Spleen (tissue), 7 donors: Measurements from ENCODE around the gene FAM9C.

Source experiments
- POLR2A ChIP-seq, 3 donors: fragments of 450-650 bp; IDR thresholded peaks; one replicate each; pipeline ENCODE4 v1.5.1; 2017; ENCODE audit warnings: antibody characterized with exemption in 3 of 3, mild to moderate bottlenecking in 1 of 3
- POLR2AphosphoS5 ChIP-seq, 3 donors: sonication (generic); formaldehyde crosslinking; IDR thresholded peaks; one replicate each; pipeline ENCODE4 v1.5.1; 2017; ENCODE audit warnings: antibody characterized with exemption in 3 of 3
- TF ChIP-seq, protein P1 (sequence below), 11 experiments: fragments of 200-600 bp in 7 of 11; fragments of 450-650 bp in 4 of 11; sonication (generic) in 4 of 11; IDR thresholded peaks in 8 of 11; conservative IDR thresholded peaks in 3 of 11; 1 replicate in 7 of 11; 2 replicates in 4 of 11; pipeline versions ENCODE4 v1.4.0 to v1.8.0; 2016 to 2021; ENCODE audit warnings: antibody characterized with exemption in 11 of 11, inconsistent platforms in 4 of 11, mild to moderate bottlenecking in 1 of 11
- donor health status: DM: no; HTN: no; CAD: no; lungs with moderate emphysema.
- donor health status: DM: no; HTN: no; CAD: no.
- donor health status: DM: no; HTN: no; CAD: no.

GRCh38 chrX:13081395-13082205 lies 37.2 kb upstream of the FAM9C start:
- TF ChIP-seq, protein P1, sequence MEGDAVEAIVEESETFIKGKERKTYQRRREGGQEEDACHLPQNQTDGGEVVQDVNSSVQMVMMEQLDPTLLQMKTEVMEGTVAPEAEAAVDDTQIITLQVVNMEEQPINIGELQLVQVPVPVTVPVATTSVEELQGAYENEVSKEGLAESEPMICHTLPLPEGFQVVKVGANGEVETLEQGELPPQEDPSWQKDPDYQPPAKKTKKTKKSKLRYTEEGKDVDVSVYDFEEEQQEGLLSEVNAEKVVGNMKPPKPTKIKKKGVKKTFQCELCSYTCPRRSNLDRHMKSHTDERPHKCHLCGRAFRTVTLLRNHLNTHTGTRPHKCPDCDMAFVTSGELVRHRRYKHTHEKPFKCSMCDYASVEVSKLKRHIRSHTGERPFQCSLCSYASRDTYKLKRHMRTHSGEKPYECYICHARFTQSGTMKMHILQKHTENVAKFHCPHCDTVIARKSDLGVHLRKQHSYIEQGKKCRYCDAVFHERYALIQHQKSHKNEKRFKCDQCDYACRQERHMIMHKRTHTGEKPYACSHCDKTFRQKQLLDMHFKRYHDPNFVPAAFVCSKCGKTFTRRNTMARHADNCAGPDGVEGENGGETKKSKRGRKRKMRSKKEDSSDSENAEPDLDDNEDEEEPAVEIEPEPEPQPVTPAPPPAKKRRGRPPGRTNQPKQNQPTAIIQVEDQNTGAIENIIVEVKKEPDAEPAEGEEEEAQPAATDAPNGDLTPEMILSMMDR (IDR thresholded peaks at IDR 0.05 in 8 of 11, conservative IDR thresholded peaks at IDR 0.05 in 3 of 11): no peak
- no peak for TF ChIP-seq POLR2A (IDR thresholded peaks at IDR 0.05)
- peak in 1 of 3 donors; percentile 30 for TF ChIP-seq POLR2AphosphoS5 (IDR thresholded peaks at IDR 0.05)
